Neural cell (in vitro differentiated cells): ENCODE measurements around the gene PHLPP1. TPM values are rescaled to one million over a fixed set of nuclear protein-coding genes. Genes with fewer than 3 reads are reported as not detected.

Source experiments
- H2AFZ ChIP-seq: fragments of 200-600, 300-800 bp; sonication (generic), shearing (Covaris generic); 2 replicates; pipeline ENCODE4 v1.6.0; 2014; ENCODE audit warnings: low read depth, mild to moderate bottlenecking, antibody characterized with exemption, low read length, moderate library complexity
- H3F3A ChIP-seq: fragments of 200-600 bp; shearing (Covaris generic); 2 replicates; pipeline ENCODE4 v1.6.1; 2016; ENCODE audit warnings: mild to moderate bottlenecking, moderate library complexity, mixed read lengths, antibody characterized with exemption, low read length; ENCODE audit not compliant: insufficient read depth, poor library complexity, severe bottlenecking
- H3K27ac ChIP-seq: fragments of 200-600, 300-800 bp; sonication (generic), shearing (Covaris generic); 2 replicates; pipeline ENCODE4 v1.5.1; 2014; ENCODE audit warnings: mild to moderate bottlenecking, low read length, moderate library complexity
- H3K27me3 ChIP-seq: fragments of 300-800, 200-600 bp; sonication (generic), shearing (Covaris generic); 2 replicates; pipeline ENCODE4 v1.6.0; 2014; ENCODE audit warnings: mild to moderate bottlenecking, low read depth, low read length, moderate library complexity; ENCODE audit not compliant: insufficient read depth
- H3K36me3 ChIP-seq: fragments of 300-800, 200-600 bp; sonication (generic), shearing (Covaris generic); 2 replicates; pipeline ENCODE4 v1.5.1; 2014; ENCODE audit warnings: mild to moderate bottlenecking, antibody characterized with exemption, low read length, moderate library complexity; ENCODE audit not compliant: insufficient read depth
- H3K4me2 ChIP-seq: fragments of 300-800, 200-600 bp; sonication (generic), shearing (Covaris generic); 2 replicates; pipeline ENCODE4 v1.6.0; 2014; ENCODE audit warnings: mild to moderate bottlenecking, low read length
- H3K4me3 ChIP-seq: fragments of 300-800, 200-600 bp; sonication (generic), shearing (Covaris generic); 2 replicates; pipeline ENCODE4 v1.5.1; 2014; ENCODE audit warnings: mild to moderate bottlenecking, low read length, moderate library complexity
- H3K79me2 ChIP-seq: fragments of 200-600 bp; shearing (Covaris generic); replicated peaks from 2 replicates; pipeline ENCODE4 v1.6.0; 2014; ENCODE audit warnings: mild to moderate bottlenecking, low read length, moderate library complexity; ENCODE audit not compliant: insufficient read depth
- H3K9ac ChIP-seq: fragments of 300-800, 200-600 bp; sonication (generic), shearing (Covaris generic); 2 replicates; pipeline ENCODE4 v1.6.1; 2016; ENCODE audit warnings: mild to moderate bottlenecking, low read length, mixed read lengths
- H3K9me2 ChIP-seq: fragments of 200-600 bp; shearing (Covaris generic); 2 replicates; pipeline ENCODE4 v1.6.1; 2016; ENCODE audit warnings: mild to moderate bottlenecking, low read length, mixed read lengths; ENCODE audit not compliant: insufficient read depth
- H3K9me3 ChIP-seq: fragments of 200-600, 300-800 bp; sonication (generic), shearing (Covaris generic); 2 replicates; pipeline ENCODE4 v1.6.1; 2016; ENCODE audit warnings: mild to moderate bottlenecking, mixed run types, low read length, moderate library complexity, mixed read lengths
- H4K20me1 ChIP-seq: fragments of 200-600 bp; shearing (Covaris generic); 2 replicates; pipeline ENCODE4 v1.6.1; 2016; ENCODE audit warnings: mild to moderate bottlenecking, mixed run types; ENCODE audit not compliant: insufficient read depth
- CTCF ChIP-seq: fragments of 450-650 bp; IDR thresholded peaks from 2 replicates; pipeline ENCODE4 v1.5.1; 2014; ENCODE audit warnings: antibody characterized with exemption, mild to moderate bottlenecking, moderate library complexity; ENCODE audit not compliant: poor library complexity, severe bottlenecking
- EP300 ChIP-seq: fragments of 450-650 bp; conservative IDR thresholded peaks from 2 replicates; pipeline ENCODE4 v1.6.1; 2014; ENCODE audit warnings: antibody characterized with exemption, mild to moderate bottlenecking, moderate library complexity; ENCODE audit not compliant: poor library complexity, severe bottlenecking
- EZH2 ChIP-seq: fragments of 200-600, 300-800 bp; shearing (Covaris generic), sonication (generic); IDR thresholded peaks from 2 replicates; pipeline ENCODE4 v1.6.1; 2014; ENCODE audit warnings: antibody characterized with exemption, low read length, borderline replicate concordance, mild to moderate bottlenecking; ENCODE audit not compliant: insufficient read depth, poor library complexity, severe bottlenecking
- MXI1 ChIP-seq: fragments of 450-650 bp; conservative IDR thresholded peaks from 2 replicates; pipeline ENCODE4 v1.6.1; 2014; ENCODE audit warnings: antibody characterized with exemption, mild to moderate bottlenecking; ENCODE audit not compliant: poor library complexity, severe bottlenecking
- POLR2AphosphoS5 ChIP-seq: IDR thresholded peaks from 2 replicates; pipeline ENCODE4 v1.6.1; 2012
- RAD21 ChIP-seq: fragments of 450-650 bp; conservative IDR thresholded peaks from 2 replicates; pipeline ENCODE4 v1.6.1; 2014; ENCODE audit warnings: antibody characterized with exemption, mild to moderate bottlenecking, moderate library complexity
- REST ChIP-seq: IDR thresholded peaks from 2 replicates; pipeline ENCODE4 v1.6.1; 2012; ENCODE audit warnings: borderline replicate concordance
- SMC3 ChIP-seq: fragments of 450-650 bp; conservative IDR thresholded peaks from 2 replicates; pipeline ENCODE4 v1.6.1; 2014; ENCODE audit warnings: antibody characterized with exemption, mild to moderate bottlenecking, moderate library complexity; ENCODE audit not compliant: poor library complexity
- TAF1 ChIP-seq: IDR thresholded peaks from 2 replicates; pipeline ENCODE4 v1.6.1; 2012; ENCODE audit warnings: low read depth
- polyA plus RNA-seq: library from polyadenylated mRNA; depleted of rRNA; stranded (reverse); fragments of >200 nt; gene quantifications from 2 replicates; pipeline ENCODE4 v1.2.3, GENCODE V29; 2014

Gene PHLPP1
- polyA plus RNA-seq, 1 donor from 2014 or later: 4.5 TPM

GRCh38 chr18:62833494-62833893 is 118.2 kb downstream of the PHLPP1 start:
- no peaks in the 10 kb centered on the region for H3F3A ChIP-seq
- H3K27ac ChIP-seq: no peak overlapping the region
- H4K20me1 ChIP-seq: no peaks in the 10 kb centered on the region
- no peak overlapping the region for H3K4me2 ChIP-seq
- H3K9ac ChIP-seq: no peak overlapping the region
- H3K36me3 ChIP-seq: no peaks in the 10 kb centered on the region
- peaks cover 28% of the 10 kb centered on the region for H3K79me2 ChIP-seq
- TF ChIP-seq MXI1 (no peak), RAD21 (no peak), CTCF (no peak), EP300 (no peak), REST (no peak), SMC3 (no peak), POLR2AphosphoS5 (no peak), EZH2 (no peak)
- H3K9me2 ChIP-seq: no peaks in the 10 kb centered on the region
- no peak overlapping the region for H2AFZ ChIP-seq
- H3K9me3 ChIP-seq: no peaks in the 10 kb centered on the region
- H3K27me3 ChIP-seq: no peaks in the 10 kb centered on the region
- H3K4me3 ChIP-seq: no peak overlapping the region

- H3K9me3 ChIP-seq: no peaks in the 10 kb centered on the region
- no peak overlapping the region for H3K4me3 ChIP-seq
- H3K9ac ChIP-seq: no peak overlapping the region
- peaks cover 23% of the 10 kb centered on the region for H3K79me2 ChIP-seq
- no peak overlapping the region for H3K4me2 ChIP-seq
- no peak overlapping the region for H2AFZ ChIP-seq
- no peaks in the 10 kb centered on the region for H3K27me3 ChIP-seq
- TF ChIP-seq CTCF: no peak
- no peak for TF ChIP-seq EZH2
- no peak for TF ChIP-seq RAD21
- no peak for TF ChIP-seq SMC3
- no peak for TF ChIP-seq MXI1
- no peak for TF ChIP-seq REST
- TF ChIP-seq EP300: no peak
- TF ChIP-seq POLR2AphosphoS5: no peak
- no peak for TF ChIP-seq TAF1
- no peaks in the 10 kb centered on the region for H3F3A ChIP-seq
- H3K27ac ChIP-seq: no peak overlapping the region
- H3K9me2 ChIP-seq: no peaks in the 10 kb centered on the region
- no peaks in the 10 kb centered on the region for H4K20me1 ChIP-seq
- no peaks in the 10 kb centered on the region for H3K36me3 ChIP-seq
Measured at GRCh38 chr18:62834715-62835114, 119.4 kb downstream of the PHLPP1 start.
